ENCODE results near the gene SELENOO.

The SELENOO gene

GRCh38 chr22:50218153-50218995, 17.6 kb downstream of the SELENOO start:
- no peak for DNase-seq

GRCh38 chr22:50218996-50219727, 18.4 kb downstream of the SELENOO start:
- DNase-seq: peak; percentile 51

- DNase-seq: no peak
Observed at GRCh38 chr22:50219800-50220602, 19.2 kb downstream of the SELENOO start.

GRCh38 chr22:50220603-50221409, 20.0 kb downstream of the SELENOO start:
- DNase-seq: no peak

- no peak for DNase-seq
Observed at GRCh38 chr22:50221410-50222300, 20.8 kb downstream of the SELENOO start.

GRCh38 chr22:50222508-50222907, 21.7 kb downstream of the SELENOO start:
- DNase-seq: no peak

- no peak for DNase-seq
Observed at GRCh38 chr22:50224071-50224470, 23.3 kb downstream of the SELENOO start.

GRCh38 chr22:50225200-50225969, 24.6 kb downstream of the SELENOO start:
- no peak for DNase-seq

GRCh38 chr22:50226063-50226874, 25.5 kb downstream of the SELENOO start:
- no peak for DNase-seq

- DNase-seq: no peak
Observed at GRCh38 chr22:50226875-50227165, 26.0 kb downstream of the SELENOO start.

GRCh38 chr22:50227579-50228215, 26.9 kb downstream of the SELENOO start:
- DNase-seq: no peak

- DNase-seq: no peak
Observed at GRCh38 chr22:50228366-50228765, 27.6 kb downstream of the SELENOO start.

GRCh38 chr22:50229370-50229769, 28.6 kb downstream of the SELENOO start:
- DNase-seq: no peak

GRCh38 chr22:50232481-50233151, 31.8 kb downstream of the SELENOO start:
- DNase-seq: no peak

- no peak for DNase-seq
Observed at GRCh38 chr22:50233223-50233622, 32.4 kb downstream of the SELENOO start.

- peak; percentile 24 for DNase-seq
Observed at GRCh38 chr22:50236731-50237409, 36.1 kb downstream of the SELENOO start.

- DNase-seq: no peak
Observed at GRCh38 chr22:50238755-50239154, 37.9 kb downstream of the SELENOO start.

- no peak for DNase-seq
Observed at GRCh38 chr22:50242406-50242949, 41.7 kb downstream of the SELENOO start.
